HG03175 (cell line): ENCODE data around the gene MYO7B.

ENCODE experiments used
- ATAC-seq: cut with Tn5 transposase; IDR thresholded peaks from one replicate; pipeline ENCODE4 v1.9.1; 2021; ENCODE audit warnings: mild to moderate bottlenecking, moderate library complexity; ENCODE audit not compliant: unreplicated experiment

The MYO7B gene

GRCh38 chr2:127634626-127635379, 99.3 kb downstream of the MYO7B start:
- no peak for ATAC-seq

DNA sequence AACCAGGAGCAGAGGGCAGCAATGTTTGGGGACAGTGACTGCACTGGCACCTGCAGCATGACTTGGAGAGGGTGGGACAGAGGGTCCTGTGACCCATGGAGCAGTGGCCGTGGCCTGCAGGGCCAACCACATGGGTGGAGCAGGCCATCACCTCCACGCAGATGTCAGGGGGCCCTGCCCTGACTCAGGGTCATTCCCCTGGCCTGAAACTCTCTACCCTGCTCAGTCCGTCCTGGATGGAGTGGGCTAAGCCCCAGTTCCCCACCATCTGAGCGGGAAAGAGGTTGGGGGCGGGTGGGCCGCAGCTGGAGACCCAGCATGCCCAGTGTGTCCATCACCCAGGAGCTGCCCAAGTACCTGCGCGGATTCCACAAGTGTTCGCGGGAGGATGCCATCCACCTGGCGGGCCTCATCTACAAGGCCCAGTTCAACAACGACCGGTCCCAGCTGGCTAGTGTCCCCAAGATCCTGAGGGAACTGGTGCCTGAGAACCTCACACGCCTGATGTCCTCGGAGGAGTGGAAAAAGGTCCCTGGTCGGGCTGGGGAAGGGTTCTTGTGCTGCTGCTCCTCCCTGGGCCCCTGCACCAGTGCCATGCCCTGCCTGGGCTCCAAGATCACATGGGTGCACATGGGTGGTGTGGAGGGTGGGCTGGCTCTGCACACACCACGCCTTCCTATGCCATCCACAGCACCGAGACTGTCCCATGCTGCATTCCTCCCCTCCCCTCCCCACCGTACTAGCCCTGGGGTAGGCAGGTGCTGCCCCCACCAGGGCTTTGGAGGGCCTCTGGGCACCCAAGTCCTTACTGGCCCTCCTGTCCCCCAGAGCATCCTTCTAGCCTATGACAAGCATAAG, 100.1 kb downstream of the MYO7B start:
- ATAC-seq, result no peak

GRCh38 chr2:127636248-127637235, 101.1 kb downstream of the MYO7B start:
- no peak for ATAC-seq

DNA sequence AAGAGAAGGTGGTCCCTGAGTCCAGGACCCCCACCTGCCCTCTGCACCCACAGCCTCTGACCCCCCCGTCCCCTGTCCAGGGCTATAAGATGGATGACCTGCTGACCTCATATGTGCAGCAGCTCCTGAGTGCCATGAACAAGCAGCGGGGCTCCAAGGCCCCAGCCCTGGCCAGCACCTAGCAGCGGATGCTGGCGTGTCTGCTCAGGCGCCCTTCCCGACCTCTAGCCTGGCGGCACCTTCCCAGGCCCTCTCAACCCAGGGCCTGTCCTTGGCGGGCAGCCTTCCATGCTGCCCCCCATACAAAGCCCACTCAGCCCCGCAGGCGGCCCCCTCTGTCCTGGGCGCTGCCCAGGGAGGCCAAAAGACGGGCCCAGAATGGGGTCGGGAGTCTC, 101.8 kb downstream of the MYO7B start:
- ATAC-seq, result no peak

GRCh38 chr2:127637725-127638252, 102.3 kb downstream of the MYO7B start:
- ATAC-seq, result no peak

GRCh38 chr2:127638361-127639110, 103.1 kb downstream of the MYO7B start:
- no peak for ATAC-seq

DNA sequence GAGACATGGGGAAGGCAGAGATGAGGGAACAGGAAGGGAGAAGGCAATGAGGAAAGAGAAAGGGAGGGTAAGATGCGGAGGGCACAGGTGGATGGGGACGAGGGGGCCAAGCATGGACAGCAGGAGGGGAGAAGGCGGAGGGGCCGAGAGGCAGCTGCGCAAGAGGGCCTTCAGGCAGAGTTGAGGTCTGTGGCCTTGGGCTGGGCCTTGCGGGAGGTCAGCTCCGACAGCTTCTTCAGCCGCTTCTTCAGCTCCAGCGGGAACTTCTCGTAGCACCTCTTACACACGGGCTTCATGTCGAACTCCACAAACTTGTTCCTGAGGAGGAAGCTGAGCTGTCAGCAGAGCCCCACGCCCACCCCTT, 103.6 kb downstream of the MYO7B start:
- ATAC-seq, result no peak

GRCh38 chr2:127640082-127641072, 104.9 kb downstream of the MYO7B start:
- ATAC-seq, result peak; percentile 50

GRCh38 chr2:127641133-127641532, 105.7 kb downstream of the MYO7B start:
- no peak for ATAC-seq

DNA sequence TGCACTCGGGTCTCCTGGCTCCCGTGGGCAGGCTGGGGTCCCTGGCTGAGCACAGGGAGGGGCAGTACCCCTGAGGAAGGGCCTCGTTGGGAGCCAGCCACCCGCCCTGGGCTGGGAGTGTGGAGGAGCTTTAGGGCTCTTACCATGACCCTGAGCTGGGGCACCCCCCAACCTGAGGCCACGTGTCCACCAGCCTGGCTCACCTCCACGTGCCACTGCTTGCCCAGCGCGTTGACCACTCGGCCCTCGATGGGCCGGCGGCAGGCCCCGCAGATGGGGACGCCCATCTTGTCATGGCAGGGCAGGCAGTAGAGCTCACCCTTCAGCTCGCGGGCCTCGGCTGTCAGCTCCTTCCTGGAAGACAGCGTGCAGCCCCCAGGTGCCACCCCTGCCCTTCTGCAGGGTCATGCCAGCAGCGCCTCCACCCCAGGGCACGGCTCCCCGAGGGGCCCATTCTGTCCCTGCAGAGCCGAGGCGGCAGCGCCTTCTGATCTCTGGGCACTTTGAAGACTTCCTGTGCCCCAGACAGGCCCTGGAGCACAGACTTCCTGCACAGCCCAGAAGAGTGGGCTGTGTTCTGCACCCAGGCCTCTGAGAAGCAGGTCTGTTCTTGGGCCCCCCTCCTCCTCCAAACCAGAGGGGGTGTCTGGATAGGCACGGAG, 106.5 kb downstream of the MYO7B start:
- ATAC-seq, result no peak

DNA sequence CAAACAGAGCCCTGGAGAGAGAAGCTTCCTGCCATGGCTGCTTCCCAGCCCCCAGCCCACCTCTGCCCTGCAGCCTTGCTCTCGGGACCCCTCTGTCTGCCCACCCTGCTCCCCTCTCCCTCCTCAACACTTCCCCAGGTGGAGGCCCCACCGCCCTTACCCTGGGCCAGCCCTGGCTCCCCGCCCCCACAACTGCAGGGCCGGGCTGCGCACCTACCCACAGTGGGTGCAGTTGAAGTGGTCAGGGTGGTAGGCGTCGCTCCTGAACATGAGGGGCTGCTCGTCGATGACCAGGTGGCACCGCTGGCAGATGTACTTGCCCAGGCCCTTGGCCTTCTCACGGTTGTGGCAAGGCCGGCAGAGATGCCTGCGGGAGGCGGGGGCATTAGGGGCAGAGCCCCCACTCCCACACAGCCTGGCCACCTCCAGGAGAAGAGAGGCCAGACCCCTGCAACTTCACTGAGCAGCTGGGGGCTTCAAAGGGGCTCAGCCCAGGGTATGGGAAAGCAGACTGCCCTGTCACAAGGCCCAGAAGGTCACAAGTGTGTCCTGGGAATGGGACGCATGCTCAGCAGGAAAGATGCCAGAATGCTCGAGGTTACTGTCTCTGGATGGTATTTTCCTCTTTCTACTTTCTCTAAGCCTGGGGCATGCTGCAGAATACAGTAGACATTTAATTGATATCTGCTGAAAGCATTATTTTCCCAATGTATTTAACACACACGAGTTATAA, 107.4 kb downstream of the MYO7B start:
- ATAC-seq, result no peak

DNA sequence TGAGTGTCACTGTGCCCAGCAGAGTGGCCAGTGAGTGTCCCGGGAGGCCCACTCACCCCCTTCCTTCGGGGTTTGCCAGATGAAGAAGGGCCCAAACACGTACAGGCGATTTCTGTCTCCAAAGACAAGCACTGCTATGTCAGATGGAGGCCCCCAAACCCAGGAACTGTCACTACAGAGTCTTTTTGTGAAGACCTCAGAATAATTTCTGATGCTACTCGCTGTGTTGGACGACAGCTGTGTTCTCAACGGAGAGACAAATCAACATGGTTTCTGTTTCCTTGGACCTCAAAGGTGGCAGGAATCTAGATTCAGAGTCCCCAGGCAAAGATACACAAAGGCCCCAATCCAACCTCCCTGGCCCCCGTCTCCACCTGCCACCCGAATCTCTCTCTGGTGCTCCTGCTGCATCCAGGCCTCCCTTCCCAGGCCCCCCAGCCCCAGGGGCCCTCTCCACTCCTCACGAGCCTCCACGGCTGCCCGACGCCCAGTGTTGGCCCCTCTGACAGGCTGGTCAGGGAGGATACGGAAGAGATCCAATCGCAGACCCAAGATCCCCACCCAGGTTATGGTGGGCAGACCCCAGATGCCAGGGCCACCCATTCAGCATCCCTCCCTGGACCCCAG, 108.1 kb downstream of the MYO7B start:
- ATAC-seq, result no peak

- ATAC-seq, result no peak
Observed at GRCh38 chr2:127644066-127645025, 108.9 kb downstream of the MYO7B start.

GRCh38 chr2:127645026-127645394, 109.5 kb downstream of the MYO7B start:
- no peak for ATAC-seq

DNA sequence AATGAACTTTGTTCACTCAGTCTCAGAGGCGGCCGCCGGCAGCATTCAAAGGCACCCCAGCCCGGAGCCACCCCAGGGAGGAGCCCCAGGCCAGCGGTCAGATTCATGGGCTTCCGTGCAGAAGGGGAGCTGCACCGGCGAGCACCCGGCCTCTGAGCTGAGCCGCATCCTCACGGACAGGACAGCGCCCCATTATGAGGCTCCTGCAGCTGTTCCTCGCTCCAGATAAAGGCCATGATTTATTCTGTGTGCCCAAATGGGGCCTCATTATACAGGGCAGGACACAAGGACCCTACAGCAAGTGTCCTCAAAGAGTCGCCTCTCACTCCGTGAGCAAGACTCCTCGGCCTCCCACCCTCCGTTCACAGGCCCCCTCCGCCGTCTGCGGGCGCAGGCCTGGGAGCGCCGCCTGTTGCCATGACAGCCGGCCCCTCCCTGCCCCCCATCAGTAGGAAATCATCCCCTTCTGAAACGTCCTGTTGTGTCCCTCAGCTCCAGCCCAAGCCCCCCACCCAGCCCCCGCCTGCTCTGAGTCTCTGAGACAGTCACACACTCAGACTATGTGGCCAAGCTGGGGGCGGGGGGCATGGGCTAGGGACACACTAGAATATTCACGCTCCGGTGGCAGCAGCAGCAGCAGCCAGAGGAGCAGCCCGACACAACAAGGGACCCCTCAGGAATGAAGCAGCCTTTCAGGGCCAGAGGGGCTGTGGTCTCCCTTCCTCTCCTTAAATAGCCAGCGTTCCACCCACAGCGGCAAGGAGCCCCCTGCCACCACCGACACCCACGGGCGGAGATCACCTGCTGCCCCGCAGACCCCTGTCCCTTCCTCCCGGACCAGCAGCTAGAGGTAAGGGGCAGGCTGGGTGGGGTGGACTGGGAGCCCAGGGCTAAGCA, 110.2 kb downstream of the MYO7B start, which contains the start of gene GPR17:
TSS of gene GPR17 (plus strand) at position 759 of the 897 bp plus-strand sequence. CDS start 4,583 bp downstream, outside the sequence.
- ATAC-seq, result no peak
